ENCODE measurements around the gene NAXE.

The NAXE gene

GRCh38 chr1:156591432-156592157 lies at the start of gene NAXE:
Gene NAXE (plus strand): TSS chr1:156591776. CDS start chr1:156591805, 29 bp downstream.
- DNase-seq: peak; percentile 60

GRCh38 chr1:156543066-156543465 lies 48.5 kb upstream of the NAXE start:
- no peak for DNase-seq

- no peak for DNase-seq
These were observed 46.9 kb upstream of the NAXE start for GRCh38 chr1:156544592-156545102.

GRCh38 chr1:156546267-156546666 lies 45.3 kb upstream of the NAXE start:
- DNase-seq: no peak

GRCh38 chr1:156547434-156547833 lies 44.1 kb upstream of the NAXE start:
- no peak for DNase-seq

- DNase-seq: no peak
These were observed 43.6 kb upstream of the NAXE start for GRCh38 chr1:156547982-156548381.

- no peak for DNase-seq
These were observed 42.2 kb upstream of the NAXE start for GRCh38 chr1:156549390-156549789.

GRCh38 chr1:156549831-156550230 lies 41.7 kb upstream of the NAXE start:
- DNase-seq: no peak

- no peak for DNase-seq
These were observed 41.2 kb upstream of the NAXE start for GRCh38 chr1:156550346-156550745.

- DNase-seq: no peak
These were observed 40.4 kb upstream of the NAXE start for GRCh38 chr1:156551066-156551643.

GRCh38 chr1:156551869-156552268 lies 39.7 kb upstream of the NAXE start:
- peak; percentile 51 for DNase-seq

GRCh38 chr1:156552518-156552917 lies 39.1 kb upstream of the NAXE start:
- no peak for DNase-seq

GRCh38 chr1:156552937-156553336 lies 38.6 kb upstream of the NAXE start:
- DNase-seq: peak; percentile 77

GRCh38 chr1:156553860-156554485 lies 37.6 kb upstream of the NAXE start:
- no peak for DNase-seq

- DNase-seq: no peak
These were observed 36.6 kb upstream of the NAXE start for GRCh38 chr1:156554971-156555370.

GRCh38 chr1:156555715-156556114 lies 35.9 kb upstream of the NAXE start:
- DNase-seq: no peak

GRCh38 chr1:156556354-156556753 lies 35.2 kb upstream of the NAXE start:
- no peak for DNase-seq

GRCh38 chr1:156559086-156559796 lies 32.3 kb upstream of the NAXE start:
- DNase-seq: no peak

- no peak for DNase-seq
These were observed 31.7 kb upstream of the NAXE start for GRCh38 chr1:156559797-156560385.

- DNase-seq: no peak
These were observed 30.9 kb upstream of the NAXE start for GRCh38 chr1:156560585-156561163.

- no peak for DNase-seq
These were observed 26.1 kb upstream of the NAXE start for GRCh38 chr1:156565519-156565918.

GRCh38 chr1:156566436-156566835 lies 25.1 kb upstream of the NAXE start:
- no peak for DNase-seq
